DMS 273 (cell line): ENCODE results near the gene MYO1H.

ENCODE experiments used
- DNase-seq: peaks from one replicate; lab custom pipeline; 2025; ENCODE audit not compliant: unreplicated experiment; lab: John Stamatoyannopoulos, UW

MYO1H gene

GRCh38 chr12:109336593-109336992, 11.1 kb upstream of the MYO1H start:
- no peak for DNase-seq

DNA sequence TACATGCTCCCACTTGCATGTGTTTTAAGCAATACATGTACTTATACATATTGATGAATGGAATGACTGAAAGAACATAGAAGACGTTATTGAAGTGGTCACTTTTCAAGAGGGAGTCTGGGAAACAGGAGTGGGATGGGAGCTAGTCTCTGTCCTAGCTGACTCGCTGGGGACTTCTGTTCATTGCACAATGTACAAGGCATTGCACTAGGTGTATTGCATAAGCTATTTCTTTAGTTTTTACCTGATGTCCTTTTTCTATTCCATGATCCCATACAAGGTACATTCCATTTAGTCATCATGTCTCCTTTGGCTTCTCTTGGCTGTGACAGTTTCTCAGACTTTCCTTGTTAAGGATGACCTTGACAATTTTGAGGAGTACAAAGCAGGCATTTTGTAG, 4.0 kb upstream of the MYO1H start:
- no peak for DNase-seq

GRCh38 chr12:109345428-109345827, 2.3 kb upstream of the MYO1H start:
- DNase-seq = no peak

DNA sequence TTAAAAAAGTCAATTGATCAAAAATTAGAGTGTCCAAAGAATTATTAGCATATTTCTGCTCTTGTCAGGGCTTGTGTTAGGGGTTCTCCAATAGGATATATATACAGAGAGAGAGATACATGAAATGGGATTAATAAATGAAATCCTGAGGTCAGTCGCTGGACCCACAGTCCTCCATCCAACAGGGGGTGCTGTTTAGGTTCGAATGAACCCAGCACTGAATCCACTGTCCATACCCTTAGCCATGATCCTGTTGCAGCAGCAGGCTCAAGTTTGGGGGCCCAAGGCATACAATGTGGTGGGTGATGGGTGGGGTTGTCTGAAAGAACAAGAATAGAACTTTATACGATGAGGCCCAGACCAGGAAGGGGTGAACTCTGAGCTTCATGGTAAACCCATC, 780 bp upstream of the MYO1H start:
- DNase-seq = no peak

DNA sequence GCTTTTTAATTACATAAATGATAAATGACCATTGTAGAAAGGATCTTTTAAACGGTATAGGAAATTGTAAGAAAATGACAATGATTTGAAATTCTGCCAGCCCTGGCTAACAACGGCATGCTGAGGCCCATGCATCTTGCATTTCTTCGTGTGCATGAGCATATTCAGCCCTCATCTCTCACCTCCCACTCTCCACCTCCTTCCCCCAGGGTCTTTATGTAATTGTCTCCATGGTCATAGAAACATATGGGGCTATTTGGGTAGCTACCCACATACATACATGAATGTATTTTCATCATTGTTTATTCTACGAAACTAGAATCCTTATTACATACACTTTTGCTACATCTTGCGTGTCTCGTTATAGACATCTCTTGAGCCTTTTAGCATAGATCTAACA, 4.5 kb downstream of the MYO1H start:
- no peak for DNase-seq

- DNase-seq = no peak
Observed at GRCh38 chr12:109356577-109356976, 8.9 kb downstream of the MYO1H start.

GRCh38 chr12:109357032-109357431, 9.3 kb downstream of the MYO1H start:
- no peak for DNase-seq

GRCh38 chr12:109358154-109358869, 10.6 kb downstream of the MYO1H start:
- DNase-seq = no peak

- no peak for DNase-seq
Observed at GRCh38 chr12:109359131-109359690, 11.5 kb downstream of the MYO1H start.

- DNase-seq = no peak
Observed at GRCh38 chr12:109369831-109370230, 22.1 kb downstream of the MYO1H start.

DNA sequence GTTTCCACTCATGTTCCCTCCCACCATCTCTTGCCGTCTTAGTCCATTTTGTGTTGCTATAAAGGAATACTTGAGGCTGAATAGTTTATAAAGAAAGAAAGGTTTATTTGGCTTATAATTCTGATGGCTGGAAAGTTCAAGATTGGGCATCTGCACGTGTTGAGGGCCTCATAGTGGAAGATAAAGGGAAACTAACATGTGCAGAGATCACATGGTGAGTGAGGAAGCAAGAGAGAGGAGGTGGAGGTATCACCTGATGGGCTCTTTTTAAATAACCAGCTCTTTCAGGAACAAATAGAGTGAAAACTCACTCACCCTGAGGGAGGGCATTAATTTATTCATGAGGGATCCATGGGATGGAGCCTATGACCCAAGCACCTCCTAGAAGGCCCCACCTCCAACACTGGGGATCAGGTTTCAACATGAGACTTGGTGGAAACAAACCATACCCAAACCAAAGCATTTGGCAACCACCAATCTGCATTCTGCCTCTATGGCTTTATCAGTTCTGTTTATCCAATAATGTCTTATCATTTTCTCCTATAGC, 29.5 kb downstream of the MYO1H start:
- peak; percentile 35 for DNase-seq

GRCh38 chr12:109378569-109378968, 30.9 kb downstream of the MYO1H start:
- DNase-seq = no peak

DNA sequence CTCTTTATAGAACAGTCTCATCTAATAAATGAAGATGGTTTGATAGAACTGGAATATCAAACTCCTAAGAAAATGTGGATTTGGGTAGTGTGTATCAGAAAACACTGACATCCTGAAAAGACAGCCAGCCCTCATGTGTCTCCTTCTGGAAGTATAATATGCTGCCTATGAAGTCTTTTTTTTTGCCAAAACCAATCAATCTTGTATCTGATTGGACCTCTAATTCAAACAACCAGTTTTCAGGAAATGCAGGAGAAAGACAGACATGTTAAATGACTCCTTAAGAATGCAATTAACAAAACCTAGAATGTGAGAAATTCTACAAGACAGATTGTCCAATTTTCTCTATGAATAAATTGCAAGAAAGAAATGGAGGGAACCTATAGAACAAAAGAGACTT, 34.3 kb downstream of the MYO1H start:
- no peak for DNase-seq

- DNase-seq = no peak
Observed at GRCh38 chr12:109383240-109383639, 35.5 kb downstream of the MYO1H start.

DNA sequence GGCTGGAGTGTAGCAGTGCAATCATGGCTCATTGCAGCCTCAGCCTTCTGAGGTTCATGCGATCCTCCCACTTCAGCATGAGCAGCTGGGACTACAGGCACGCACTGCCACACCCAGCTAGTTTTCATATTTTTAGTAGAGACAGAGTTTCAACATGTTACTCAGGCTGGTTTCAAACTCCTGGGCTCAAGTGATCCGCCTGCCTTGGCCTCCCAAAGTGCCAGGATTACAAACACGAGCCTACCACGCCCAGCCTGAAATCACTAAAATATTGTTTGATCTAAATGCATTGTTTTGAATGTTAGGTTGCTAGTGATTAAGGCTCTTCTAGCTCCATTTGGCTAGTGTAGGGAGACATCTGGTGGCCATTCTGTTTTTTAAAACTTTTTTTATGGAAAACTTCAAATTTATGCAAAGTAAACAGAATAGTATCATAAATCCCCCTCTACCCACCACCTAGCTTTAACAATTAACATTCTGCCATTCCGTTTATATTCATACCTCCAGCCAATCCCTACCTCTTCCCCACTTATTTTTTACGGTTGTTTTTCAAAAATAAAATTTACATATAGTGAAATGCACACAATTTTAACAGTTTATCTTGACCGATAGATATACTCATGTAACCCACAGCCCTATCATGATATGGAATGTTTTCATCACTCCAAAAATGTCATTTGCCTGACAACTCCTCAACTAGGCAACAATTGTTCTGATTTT, 37.8 kb downstream of the MYO1H start:
- DNase-seq = peak; percentile 71

DNA sequence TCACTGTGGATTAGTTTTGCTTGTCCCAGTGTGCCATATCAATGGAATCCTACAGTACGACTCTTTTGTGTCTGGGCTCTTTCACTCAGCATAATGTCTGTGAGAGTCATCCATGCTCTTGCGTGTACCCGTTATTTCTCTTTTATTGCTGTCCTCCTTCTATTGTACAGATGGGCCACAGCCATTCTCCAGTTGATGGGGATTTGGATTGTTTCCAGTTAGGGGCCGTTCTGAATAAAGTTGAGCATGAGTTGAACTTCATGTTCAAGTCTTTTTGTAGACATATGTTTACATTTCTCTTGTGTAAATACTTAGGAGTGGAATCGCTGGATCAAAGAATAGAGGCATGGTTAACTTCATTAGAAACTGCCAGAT, 38.3 kb downstream of the MYO1H start:
- DNase-seq = no peak

DNA sequence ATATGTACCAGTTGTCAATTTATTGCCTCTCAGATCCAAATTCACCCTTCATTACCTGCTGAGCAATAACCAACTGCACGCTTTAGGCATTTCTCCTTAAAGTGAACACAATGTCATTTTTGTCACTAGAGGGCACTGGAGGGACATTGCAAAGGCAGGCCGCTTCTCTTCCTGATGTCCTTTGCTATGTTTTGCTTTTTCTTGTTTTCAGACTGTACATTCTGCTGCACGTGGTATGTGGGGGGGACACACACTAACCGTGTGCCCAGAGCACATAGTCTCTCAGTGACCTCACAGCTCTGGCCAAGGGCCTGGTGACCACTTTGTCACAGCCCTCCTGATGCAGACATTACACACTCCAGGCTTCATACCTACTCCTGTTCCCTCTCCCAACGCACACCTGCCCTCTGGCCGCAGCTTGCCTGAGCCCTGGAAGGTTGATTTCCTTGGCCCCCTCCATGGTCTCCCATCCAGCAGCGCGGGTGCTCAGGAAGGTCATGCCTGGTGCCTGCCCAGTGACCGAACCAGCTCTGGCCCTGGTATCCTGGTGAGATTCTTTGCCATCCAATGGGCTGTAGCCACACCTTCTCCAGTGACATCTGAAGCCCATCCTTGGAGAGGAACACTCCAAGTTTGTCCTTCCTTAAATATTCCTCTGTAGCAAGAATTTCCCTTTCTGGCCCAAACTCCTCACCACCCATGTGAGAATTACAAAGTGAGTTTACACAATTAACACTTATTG, 39.9 kb downstream of the MYO1H start:
- peak; percentile 77 for DNase-seq

DNA sequence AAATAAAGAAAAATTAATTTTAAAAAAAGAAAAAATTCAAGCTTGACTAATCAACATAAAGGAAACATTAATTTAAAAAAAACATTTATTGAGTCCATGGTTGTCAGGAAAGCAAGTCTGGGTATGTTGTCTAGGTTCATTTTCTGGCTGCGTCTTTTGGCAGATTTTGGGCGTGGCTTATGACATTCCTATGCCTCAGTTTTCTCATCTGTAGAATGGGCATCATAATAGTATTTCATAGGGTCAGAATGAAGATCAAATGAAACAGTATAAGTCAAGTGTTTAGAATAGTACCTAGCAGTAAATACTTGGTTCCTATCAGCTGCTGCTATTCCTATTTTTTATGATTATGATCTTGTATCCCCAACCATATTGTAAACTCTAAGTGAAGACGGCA, 40.5 kb downstream of the MYO1H start:
- no peak for DNase-seq

GRCh38 chr12:109389146-109389545, 41.4 kb downstream of the MYO1H start:
- no peak for DNase-seq

DNA sequence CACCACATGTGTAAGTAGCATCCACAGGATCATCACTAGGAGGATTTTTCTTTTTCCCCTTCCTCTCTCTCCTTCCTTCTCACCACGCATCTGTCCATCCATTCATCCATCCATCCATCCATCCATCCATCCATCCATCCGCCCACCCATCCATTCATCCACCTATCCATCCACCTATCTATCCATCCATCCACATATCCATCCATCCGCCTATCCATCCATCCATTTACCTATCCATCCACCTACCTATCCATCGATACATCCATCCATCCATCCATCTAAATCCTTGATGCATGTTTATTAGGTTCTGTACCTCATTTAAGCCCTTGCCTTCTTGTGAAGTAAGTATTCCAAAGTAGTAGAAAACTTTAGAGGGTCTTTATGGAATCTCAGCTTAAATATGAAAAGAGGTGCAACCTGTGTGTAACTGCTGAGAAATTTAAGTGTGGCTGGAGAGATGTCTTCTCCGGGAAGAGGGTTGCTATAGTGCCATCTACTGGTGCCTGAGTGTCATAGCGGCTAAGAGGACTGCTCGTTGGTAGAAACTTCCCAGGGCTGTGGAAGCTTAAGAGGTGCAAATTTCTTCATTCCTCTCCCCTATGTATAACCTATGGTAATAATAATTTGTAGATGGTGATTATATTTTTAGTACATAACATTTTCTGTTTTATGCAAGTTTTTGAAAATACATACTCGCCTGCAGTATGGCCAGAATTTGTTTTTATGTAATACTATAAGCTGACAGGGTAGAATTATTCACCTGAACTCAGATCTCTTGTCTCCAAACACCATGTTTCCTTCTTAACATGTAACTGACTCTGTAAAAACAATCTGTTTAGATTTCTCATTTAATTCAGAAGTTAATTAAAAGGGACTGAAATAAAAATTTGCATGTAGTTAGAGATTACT, 46.0 kb downstream of the MYO1H start:
- peak; percentile 78 for DNase-seq
